ENCODE data around the gene CHN1. TPM values are rescaled to one million over a fixed set of nuclear protein-coding genes. Genes with fewer than 3 reads are reported as not detected.

The CHN1 gene
- total RNA-seq (10 to 100 TPM; 23.0 to 25.1 TPM), polyA plus RNA-seq (10 to 100 TPM; 18.8 to 29.8 TPM)
- long read RNA-seq, donor 1, transcript CHN1-201 (7 exons, 2,047 nt), result minor isoform, 5 of 44 reads
- long read RNA-seq, donor 1, transcript CHN1-205 (13 exons, 2,447 nt), result major isoform, 11 of 44 reads
- long read RNA-seq, donor 1, partial matches to known transcripts, result 2 of 44 reads
- long read RNA-seq, donor 1, other reads (novel, unspliced or antisense), result 25 of 44 reads
- long read RNA-seq, donor 2, partial matches to known transcripts, result 2 of 13 reads
- long read RNA-seq, donor 2, other reads (novel, unspliced or antisense), result 11 of 13 reads

DNA sequence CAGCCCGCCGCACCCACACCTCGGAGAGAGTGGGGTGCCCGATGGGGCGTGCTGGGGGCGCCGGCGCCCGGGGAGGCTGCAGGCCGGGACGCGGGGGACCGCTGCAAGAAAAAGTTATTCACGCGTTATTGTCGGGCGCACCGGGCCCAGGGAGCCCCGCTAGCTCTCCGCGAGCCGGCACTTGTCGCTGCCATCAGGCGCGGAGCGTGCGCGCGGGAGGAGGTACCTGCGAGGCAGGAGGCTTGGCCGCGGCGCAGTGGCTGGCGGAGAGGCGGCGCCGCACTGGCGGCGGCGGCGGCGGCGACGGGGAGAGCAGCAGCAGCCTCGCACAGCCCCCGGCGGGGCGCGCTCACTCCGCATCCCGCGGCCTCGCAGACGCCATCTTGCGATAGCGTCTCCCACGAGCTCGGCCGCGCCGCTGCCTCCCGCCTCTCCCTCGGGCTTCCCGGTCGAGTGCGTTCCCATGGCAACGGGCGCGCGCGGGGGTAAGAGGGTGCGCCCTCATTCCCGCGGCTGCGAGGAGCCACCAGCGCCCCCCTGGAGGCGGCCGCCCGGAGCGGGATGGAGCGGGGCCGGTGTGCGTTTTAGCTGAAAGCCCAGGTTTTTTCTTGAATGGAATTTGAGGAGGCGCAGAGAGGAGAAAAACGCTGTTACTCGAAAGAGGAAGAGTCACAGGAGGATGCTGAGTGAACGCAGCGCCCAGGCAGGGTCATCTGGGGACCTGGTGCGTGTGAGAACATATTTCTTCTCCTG, at the start of gene CHN1:
Gene CHN1 (minus strand): TSS at position 402 of the 753 bp plus-strand sequence. CDS start 469 bp downstream, outside the sequence.
- peak; percentile 90 for ATAC-seq (ENCODE audit: low FRiP score)

GRCh38 chr2:175054340-175054739, 49.2 kb upstream of the CHN1 start:
- Histone ChIP-seq H3K27me3 (ENCODE audit: control insufficient read depth in 1 of 2, insufficient read depth in 2 of 2, low read length in 1 of 2) (no peaks in the 10 kb centered on the region), H3K27ac (ENCODE audit: low read depth in 1 of 2, low read length in 2 of 2) (no peak overlapping the region), H3K4me3 (ENCODE audit: low read length in 2 of 2) (no peak overlapping the region), H3K36me3 (ENCODE audit: control insufficient read depth in 1 of 2, insufficient read depth in 2 of 2, low read length in 1 of 2) (no peaks in the 10 kb centered on the region), H3K9me3 (ENCODE audit: control insufficient read depth, low read length) (no peaks in the 10 kb centered on the region), H3K4me1 (ENCODE audit: control insufficient read depth in 1 of 2, insufficient read depth in 2 of 2, low read length in 2 of 2) (no peaks in the 10 kb centered on the region)
- DNase-seq, result no peak
- 88 to 89% methylated on average over 4 of the region's 4 CpGs for WGBS, 2 donors
- intact Hi-C loops (cut with DNase I), result no loop called here
- no peak for ATAC-seq (ENCODE audit: low FRiP score)

More for the DNA sequence above, at the start of gene CHN1:
- intact Hi-C loops (cut with DNase I), result loop anchor here in 1 of 2 donors (10.0 kb wide), 1 partner anchor 160 kb away; the partner anchor contains the start of gene ATF2
- peak; percentile 86 to 95 for DNase-seq
- Histone ChIP-seq H3K27me3 (ENCODE audit: control insufficient read depth in 1 of 2, insufficient read depth in 2 of 2, low read length in 1 of 2) (no peaks in the 10 kb centered on the region), H3K27ac (ENCODE audit: low read depth in 1 of 2, low read length in 2 of 2) (peak within 1 kb of the TSS; percentile 51 to 83), H3K4me3 (ENCODE audit: low read length in 2 of 2) (peak within 1 kb of the TSS; percentile 52 to 80), H3K9me3 (ENCODE audit: control insufficient read depth, low read length) (no peaks in the 10 kb centered on the region), H3K36me3 (ENCODE audit: control insufficient read depth in 1 of 2, insufficient read depth in 2 of 2, low read length in 1 of 2) (no peaks in the 10 kb centered on the region), H3K4me1 (ENCODE audit: control insufficient read depth in 1 of 2, insufficient read depth in 2 of 2, low read length in 2 of 2) (peaks cover 2 to 4% of the 10 kb centered on the region in 2 donors)
- 0 to 1% methylated on average over 72 to 89 of the region's 89 CpGs for WGBS, 2 donors

GRCh38 chr2:175049661-175050060, 44.5 kb upstream of the CHN1 start:
- Histone ChIP-seq H3K9me3 (ENCODE audit: control insufficient read depth, low read length) (peaks cover 1% of the 10 kb centered on the region), H3K27ac (ENCODE audit: low read depth in 1 of 2, low read length in 2 of 2) (no peak overlapping the region), H3K4me3 (ENCODE audit: low read length in 2 of 2) (no peak overlapping the region), H3K27me3 (ENCODE audit: control insufficient read depth in 1 of 2, insufficient read depth in 2 of 2, low read length in 1 of 2) (no peaks in the 10 kb centered on the region), H3K4me1 (ENCODE audit: control insufficient read depth in 1 of 2, insufficient read depth in 2 of 2, low read length in 2 of 2) (no peaks in the 10 kb centered on the region), H3K36me3 (ENCODE audit: control insufficient read depth in 1 of 2, insufficient read depth in 2 of 2, low read length in 1 of 2) (no peaks in the 10 kb centered on the region)
- DNase-seq (no peak), ATAC-seq (ENCODE audit: low FRiP score) (no peak)
- intact Hi-C loops (cut with DNase I), result no loop called here

GRCh38 chr2:175048275-175048674, 43.1 kb upstream of the CHN1 start:
- ATAC-seq (ENCODE audit: low FRiP score), result no peak
- H3K27ac ChIP-seq (ENCODE audit: low read depth in 1 of 2, low read length in 2 of 2), result no peak overlapping the region
- WGBS, 2 donors, result 72 to 91% methylated on average over 2 of the region's 2 CpGs

DNA sequence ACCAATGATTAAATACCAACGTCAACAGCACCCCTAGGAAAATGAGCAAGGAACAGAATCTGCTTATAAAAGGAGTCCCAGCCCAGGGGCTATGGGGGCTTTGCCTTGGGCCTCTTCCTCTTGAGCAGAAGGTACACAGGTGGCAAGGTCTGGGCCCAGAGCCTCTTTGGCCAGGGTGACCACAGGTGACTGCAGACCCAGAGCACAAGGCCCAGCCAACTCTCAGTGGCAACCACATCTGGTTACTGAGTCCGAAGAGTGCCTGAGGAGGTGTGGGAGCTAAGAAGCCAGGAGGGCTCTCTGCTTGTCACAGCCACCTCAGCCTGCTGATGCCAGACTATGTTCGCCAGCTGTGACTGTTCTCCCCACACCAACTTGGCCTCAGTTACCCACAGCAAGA, 34.3 kb upstream of the CHN1 start:
- WGBS, 2 donors, result 96 to 97% methylated on average over 3 of the region's 3 CpGs
- no peaks in the 10 kb centered on the region for H3K9me3 ChIP-seq (ENCODE audit: control insufficient read depth, low read length)
- intact Hi-C loops (cut with DNase I), result loop anchor here in 1 of 2 donors (10.0 kb wide), 1 partner anchor 125 kb away; the partner anchor contains the start of gene ATF2

More at GRCh38 chr2:175048275-175048674, 43.1 kb upstream of the CHN1 start:
- no peaks in the 10 kb centered on the region for H3K36me3 ChIP-seq (ENCODE audit: control insufficient read depth in 1 of 2, insufficient read depth in 2 of 2, low read length in 1 of 2)
- H3K9me3 ChIP-seq (ENCODE audit: control insufficient read depth, low read length), result peaks cover 1% of the 10 kb centered on the region
- DNase-seq, result no peak
- no peak overlapping the region for H3K4me3 ChIP-seq (ENCODE audit: low read length in 2 of 2)
- intact Hi-C loops (cut with DNase I), result no loop called here
- no peaks in the 10 kb centered on the region for H3K4me1 ChIP-seq (ENCODE audit: control insufficient read depth in 1 of 2, insufficient read depth in 2 of 2, low read length in 2 of 2)
- H3K27me3 ChIP-seq (ENCODE audit: control insufficient read depth in 1 of 2, insufficient read depth in 2 of 2, low read length in 1 of 2), result no peaks in the 10 kb centered on the region

GRCh38 chr2:175039031-175039430, 33.9 kb upstream of the CHN1 start:
- H3K27me3 ChIP-seq (ENCODE audit: control insufficient read depth in 1 of 2, insufficient read depth in 2 of 2, low read length in 1 of 2), result no peaks in the 10 kb centered on the region
- 85 to 86% methylated on average over 5 of the region's 5 CpGs for WGBS, 2 donors
- no peak for ATAC-seq (ENCODE audit: low FRiP score)
- no peak for DNase-seq
- no peak overlapping the region for H3K27ac ChIP-seq (ENCODE audit: low read depth in 1 of 2, low read length in 2 of 2)
- intact Hi-C loops (cut with DNase I), result loop anchor here in 1 of 2 donors (10.0 kb wide), 1 partner anchor 126 kb away; the partner anchor contains the start of gene ATF2
- H3K4me1 ChIP-seq (ENCODE audit: control insufficient read depth in 1 of 2, insufficient read depth in 2 of 2, low read length in 2 of 2), result no peaks in the 10 kb centered on the region
- H3K4me3 ChIP-seq (ENCODE audit: low read length in 2 of 2), result no peak overlapping the region
- H3K9me3 ChIP-seq (ENCODE audit: control insufficient read depth, low read length), result no peaks in the 10 kb centered on the region
- H3K36me3 ChIP-seq (ENCODE audit: control insufficient read depth in 1 of 2, insufficient read depth in 2 of 2, low read length in 1 of 2), result no peaks in the 10 kb centered on the region

More for the DNA sequence above, 34.3 kb upstream of the CHN1 start:
- Histone ChIP-seq H3K4me1 (ENCODE audit: control insufficient read depth in 1 of 2, insufficient read depth in 2 of 2, low read length in 2 of 2) (no peaks in the 10 kb centered on the region), H3K27me3 (ENCODE audit: control insufficient read depth in 1 of 2, insufficient read depth in 2 of 2, low read length in 1 of 2) (no peaks in the 10 kb centered on the region), H3K4me3 (ENCODE audit: low read length in 2 of 2) (no peak overlapping the region), H3K27ac (ENCODE audit: low read depth in 1 of 2, low read length in 2 of 2) (no peak overlapping the region), H3K36me3 (ENCODE audit: control insufficient read depth in 1 of 2, insufficient read depth in 2 of 2, low read length in 1 of 2) (no peaks in the 10 kb centered on the region)
- no peak for DNase-seq
- ATAC-seq (ENCODE audit: low FRiP score), result no peak

DNA sequence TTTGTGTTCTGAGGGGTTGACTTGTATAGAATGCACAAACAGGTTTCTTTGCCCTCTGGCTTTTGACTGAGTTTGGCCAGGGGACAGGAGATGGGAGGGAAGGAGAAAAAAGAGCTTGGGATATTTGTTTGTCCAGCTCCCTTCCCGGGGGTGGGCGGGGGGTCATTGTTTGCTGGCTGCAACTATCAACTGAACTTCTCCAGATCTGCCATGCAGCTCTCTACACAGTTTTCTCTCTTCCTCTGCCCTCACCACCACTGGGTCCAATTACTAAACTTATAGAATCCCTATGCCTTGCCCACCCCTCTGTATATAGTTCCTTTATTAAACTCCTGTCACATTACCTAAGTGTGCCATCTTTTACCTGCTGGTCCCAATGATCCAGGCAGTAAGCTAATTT, 32.8 kb upstream of the CHN1 start:
- intact Hi-C loops (cut with DNase I), result loop anchor here in 1 of 2 donors (10.0 kb wide), 1 partner anchor 127 kb away; the partner anchor contains the start of gene ATF2
- DNase-seq (no peak), ATAC-seq (ENCODE audit: low FRiP score) (no peak)
- Histone ChIP-seq H3K36me3 (ENCODE audit: control insufficient read depth in 1 of 2, insufficient read depth in 2 of 2, low read length in 1 of 2) (no peaks in the 10 kb centered on the region), H3K9me3 (ENCODE audit: control insufficient read depth, low read length) (no peaks in the 10 kb centered on the region), H3K27ac (ENCODE audit: low read depth in 1 of 2, low read length in 2 of 2) (no peak overlapping the region), H3K27me3 (ENCODE audit: control insufficient read depth in 1 of 2, insufficient read depth in 2 of 2, low read length in 1 of 2) (no peaks in the 10 kb centered on the region), H3K4me1 (ENCODE audit: control insufficient read depth in 1 of 2, insufficient read depth in 2 of 2, low read length in 2 of 2) (no peaks in the 10 kb centered on the region), H3K4me3 (ENCODE audit: low read length in 2 of 2) (no peak overlapping the region)
- WGBS, 2 donors, result 75 to 84% methylated on average over 2 of the region's 2 CpGs

- DNase-seq, result no peak
- H3K4me1 ChIP-seq (ENCODE audit: control insufficient read depth in 1 of 2, insufficient read depth in 2 of 2, low read length in 2 of 2), result no peaks in the 10 kb centered on the region
- H3K4me3 ChIP-seq (ENCODE audit: low read length in 2 of 2), result peak overlapping the region in 1 of 2 donors; percentile 10
- no peaks in the 10 kb centered on the region for H3K9me3 ChIP-seq (ENCODE audit: control insufficient read depth, low read length)
- intact Hi-C loops (cut with DNase I), result loop anchor here in 1 of 2 donors (10.0 kb wide), 1 partner anchor 128 kb away; the partner anchor contains the start of gene ATF2
- no peaks in the 10 kb centered on the region for H3K27me3 ChIP-seq (ENCODE audit: control insufficient read depth in 1 of 2, insufficient read depth in 2 of 2, low read length in 1 of 2)
- no peak overlapping the region for H3K27ac ChIP-seq (ENCODE audit: low read depth in 1 of 2, low read length in 2 of 2)
- no peak for ATAC-seq (ENCODE audit: low FRiP score)
- no peaks in the 10 kb centered on the region for H3K36me3 ChIP-seq (ENCODE audit: control insufficient read depth in 1 of 2, insufficient read depth in 2 of 2, low read length in 1 of 2)
- 32 to 38% methylated on average over 5 of the region's 5 CpGs for WGBS, 2 donors
These were observed 31.4 kb upstream of the CHN1 start for GRCh38 chr2:175036582-175037018.

Measured in aorta (tissue), 5 donors.